ENCODE measurements around the gene MED13L. TPM values are rescaled to one million over a fixed set of nuclear protein-coding genes. Genes with fewer than 3 reads are reported as not detected.

MED13L gene
- total and polyA plus RNA-seq, 2 donors (not counting 1 experiment from before 2014, with no cell fraction given): 20.3 to 207 TPM

- H3K79me2 ChIP-seq (ENCODE audit: control insufficient read depth, insufficient read depth, low read length): peaks cover 99% of the 10 kb centered on the region
- TF ChIP-seq EZH2 (IDR thresholded peaks at IDR 0.05; ENCODE audit: borderline replicate concordance, insufficient read depth, low read depth, low read length, poor library complexity, severe bottlenecking) (no peak), CTCF (IDR thresholded peaks at IDR 0.05) (no peak)
- no peak for DNase-seq
- no peaks in the 10 kb centered on the region for H3K9me3 Mint-ChIP-seq (ENCODE audit: insufficient read depth)
- ChIA-PET POLR2A (no interaction called here), CTCF (interaction anchor here (1.0 kb wide), 1 partner anchor 25 kb away, joined by 3 read pairs; no protein-coding TSS in a partner anchor)
- H3K4me1 ChIP-seq (ENCODE audit: control insufficient read depth in 2 of 2, insufficient read depth in 2 of 2, low read length in 2 of 2): peaks cover 7 to 11% of the 10 kb centered on the region in 2 donors
- intact Hi-C loops (cut with micrococcal nuclease): no loop called here
- no peaks in the 10 kb centered on the region for H3K9me3 ChIP-seq (ENCODE audit: control extremely low read depth in 1 of 3, control insufficient read depth in 2 of 3, insufficient read depth in 1 of 3, low read length in 2 of 3)
- no peak overlapping the region for H3K4me3 ChIP-seq (ENCODE audit: control extremely low read depth in 1 of 5, extremely low read depth in 1 of 5, insufficient read depth in 1 of 5, low read depth in 2 of 5, low read length in 4 of 5)
- H3K4me3 Mint-ChIP-seq: no peak overlapping the region
- peaks cover 59% of the 10 kb centered on the region for H3K4me1 Mint-ChIP-seq
- 100% methylated on average over 1 of the region's 4 CpGs for WGBS (ENCODE audit: insufficient coverage)
- H3K27ac Mint-ChIP-seq: peak overlapping the region; percentile 32
- no peak overlapping the region for H3K4me2 ChIP-seq (replicated peaks; ENCODE audit: low read depth, low read length, poor library complexity, severe bottlenecking)
- no peak overlapping the region for H3K9ac ChIP-seq (ENCODE audit: low read length)
- no peaks in the 10 kb centered on the region for H3K36me3 ChIP-seq (replicated peaks in 1 of 2; ENCODE audit: control extremely low read depth in 1 of 2, control insufficient read depth in 1 of 2, extremely low read depth in 1 of 2, insufficient read depth in 2 of 2, low read length in 1 of 2)
- H3K27ac ChIP-seq (ENCODE audit: low read length in 2 of 2): peak overlapping the region in 1 of 2 donors; percentile 36
- peaks cover 92% of the 10 kb centered on the region for H4K20me1 ChIP-seq (ENCODE audit: control insufficient read depth, insufficient read depth, low read length, poor library complexity, severe bottlenecking)
- no peak overlapping the region for H2AFZ ChIP-seq (ENCODE audit: insufficient read depth, low read depth, low read length, poor library complexity, severe bottlenecking)
- no peaks in the 10 kb centered on the region for H3K27me3 Mint-ChIP-seq
- H3K27me3 ChIP-seq (replicated peaks in 1 of 4; ENCODE audit: control extremely low read depth in 1 of 4, control insufficient read depth in 3 of 4, insufficient read depth in 4 of 4, low read length in 3 of 4): no peaks in the 10 kb centered on the region
- ATAC-seq (ENCODE audit: low read depth): no peak
Observed at GRCh38 chr12:116165036-116165425, 112.5 kb downstream of the MED13L start.

DNA sequence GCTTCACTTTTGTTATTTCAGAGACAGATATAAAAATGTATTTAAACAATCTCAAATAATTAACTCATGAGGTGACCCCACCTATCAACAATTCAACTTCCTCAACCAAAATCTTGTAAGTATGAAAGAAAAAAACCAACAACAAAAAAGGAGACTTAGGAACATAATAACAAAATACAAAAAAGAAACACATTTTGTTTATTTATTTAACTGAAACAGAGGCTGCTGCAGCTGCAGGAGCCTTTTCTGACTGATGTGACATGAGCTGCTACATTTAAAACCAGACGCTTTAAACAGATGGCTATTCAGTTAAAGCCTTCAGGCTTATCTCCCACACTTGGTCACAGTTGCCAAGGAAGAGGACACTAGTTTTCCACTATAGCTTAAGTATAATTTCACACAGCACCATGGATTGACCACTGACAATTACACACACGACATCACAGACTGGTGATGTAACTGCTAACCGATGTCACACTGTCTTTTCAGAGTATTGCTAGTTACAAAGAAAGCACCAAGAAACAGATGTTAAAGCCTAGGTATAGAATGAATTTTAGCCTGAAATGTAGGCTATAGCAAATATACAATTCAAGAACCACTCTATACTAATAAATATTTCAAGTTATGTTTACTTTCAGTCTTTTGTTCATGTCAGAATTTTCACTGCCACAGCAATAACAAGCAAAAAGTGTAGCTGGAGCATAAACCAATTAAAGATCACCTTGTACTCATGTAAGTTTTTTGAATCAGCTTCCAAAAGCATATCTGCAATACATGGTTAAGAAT lies 113.0 kb downstream of the MED13L start:
- Mint-ChIP-seq H3K4me1 (peaks cover 54% of the 10 kb centered on the region), H3K4me3 (no peak overlapping the region), H3K9me3 (ENCODE audit: insufficient read depth) (no peaks in the 10 kb centered on the region), H3K27me3 (no peaks in the 10 kb centered on the region), H3K27ac (no peak overlapping the region)
- H4K20me1 ChIP-seq (ENCODE audit: control insufficient read depth, insufficient read depth, low read length, poor library complexity, severe bottlenecking): peaks cover 92% of the 10 kb centered on the region
- H3K79me2 ChIP-seq (ENCODE audit: control insufficient read depth, insufficient read depth, low read length): peaks cover 99% of the 10 kb centered on the region
- ChIA-PET CTCF (interaction anchor here (1.0 to 1.4 kb wide), 3 partner anchors 24 to 435 kb away, joined by 3 to 5 read pairs (median 5); no protein-coding TSS in a partner anchor), POLR2A (no interaction called here)
- H3K9me3 ChIP-seq (ENCODE audit: control extremely low read depth in 1 of 3, control insufficient read depth in 2 of 3, insufficient read depth in 1 of 3, low read length in 2 of 3): no peaks in the 10 kb centered on the region
- H3K4me2 ChIP-seq (replicated peaks; ENCODE audit: low read depth, low read length, poor library complexity, severe bottlenecking): no peak overlapping the region
- no peak overlapping the region for H3K9ac ChIP-seq (ENCODE audit: low read length)
- H2AFZ ChIP-seq (ENCODE audit: insufficient read depth, low read depth, low read length, poor library complexity, severe bottlenecking): no peak overlapping the region
- no peak for TF ChIP-seq CTCF (IDR thresholded peaks at IDR 0.05)
- TF ChIP-seq EZH2 (IDR thresholded peaks at IDR 0.05; ENCODE audit: borderline replicate concordance, insufficient read depth, low read depth, low read length, poor library complexity, severe bottlenecking): no peak
- ATAC-seq (ENCODE audit: low read depth): no peak
- no peak for DNase-seq
- H3K27me3 ChIP-seq (replicated peaks in 1 of 4; ENCODE audit: control extremely low read depth in 1 of 4, control insufficient read depth in 3 of 4, insufficient read depth in 4 of 4, low read length in 3 of 4): no peaks in the 10 kb centered on the region
- H3K36me3 ChIP-seq (replicated peaks in 1 of 2; ENCODE audit: control extremely low read depth in 1 of 2, control insufficient read depth in 1 of 2, extremely low read depth in 1 of 2, insufficient read depth in 2 of 2, low read length in 1 of 2): no peaks in the 10 kb centered on the region
- H3K4me3 ChIP-seq (ENCODE audit: control extremely low read depth in 1 of 5, extremely low read depth in 1 of 5, insufficient read depth in 1 of 5, low read depth in 2 of 5, low read length in 4 of 5): no peak overlapping the region
- H3K4me1 ChIP-seq (ENCODE audit: control insufficient read depth in 2 of 2, insufficient read depth in 2 of 2, low read length in 2 of 2): peaks cover 7 to 11% of the 10 kb centered on the region in 2 donors
- 57% methylated on average over 1 of the region's 3 CpGs for WGBS (ENCODE audit: insufficient coverage)
- intact Hi-C loops (cut with micrococcal nuclease): no loop called here
- H3K27ac ChIP-seq (ENCODE audit: low read length in 2 of 2): peak overlapping the region in 1 of 2 donors; percentile 36

Measured in B cell (primary cell).